GDM1 (cell line): ENCODE results near the gene IGF1R.
A peak's percentile ranks its signal among the peaks of the same experiment; 100 is the strongest.

ENCODE experiments used
- DNase-seq: peaks from one replicate; lab custom pipeline; 2025; lab: John Stamatoyannopoulos, UW

IGF1R gene

GRCh38 chr15:98830034-98830634, 181.8 kb downstream of the IGF1R start:
- DNase-seq: no peak

GRCh38 chr15:98834976-98835375, 186.6 kb downstream of the IGF1R start:
- DNase-seq: no peak

GRCh38 chr15:98835876-98836275, 187.5 kb downstream of the IGF1R start:
- DNase-seq: no peak

- no peak for DNase-seq
Observed at GRCh38 chr15:98838387-98839259, 190.3 kb downstream of the IGF1R start.

- no peak for DNase-seq
Observed at GRCh38 chr15:98840053-98840452, 191.7 kb downstream of the IGF1R start.

GRCh38 chr15:98841419-98841970, 193.2 kb downstream of the IGF1R start:
- no peak for DNase-seq

GRCh38 chr15:98842192-98842972, 194.0 kb downstream of the IGF1R start:
- no peak for DNase-seq

- no peak for DNase-seq
Observed at GRCh38 chr15:98842973-98843285, 194.6 kb downstream of the IGF1R start.

- DNase-seq: no peak
Observed at GRCh38 chr15:98843844-98844243, 195.5 kb downstream of the IGF1R start.

GRCh38 chr15:98844261-98844660, 195.9 kb downstream of the IGF1R start:
- DNase-seq: no peak

GRCh38 chr15:98845138-98845884, 197.0 kb downstream of the IGF1R start:
- DNase-seq: peak; percentile 15

GRCh38 chr15:98850961-98851572, 202.7 kb downstream of the IGF1R start:
- DNase-seq: peak; percentile 78

GRCh38 chr15:98853161-98853560, 204.8 kb downstream of the IGF1R start:
- DNase-seq: peak; percentile 87

GRCh38 chr15:98853617-98854420, 205.5 kb downstream of the IGF1R start:
- DNase-seq: no peak

- DNase-seq: no peak
Observed at GRCh38 chr15:98854496-98854895, 206.2 kb downstream of the IGF1R start.

GRCh38 chr15:98855067-98855814, 206.9 kb downstream of the IGF1R start:
- DNase-seq: no peak

GRCh38 chr15:98855815-98856531, 207.6 kb downstream of the IGF1R start:
- DNase-seq: no peak

- DNase-seq: no peak
Observed at GRCh38 chr15:98856532-98856907, 208.2 kb downstream of the IGF1R start.

GRCh38 chr15:98858610-98859023, 210.3 kb downstream of the IGF1R start:
- peak; percentile 42 for DNase-seq
